Activated CD8-positive, alpha-beta T cell treated with anti-CD3 and anti-CD28 coated beads for 36 hours (primary cell): ENCODE results near the gene CDH23. TPM values are rescaled to one million over a fixed set of nuclear protein-coding genes. Genes with fewer than 3 reads are reported as not detected.

Experiments used
- ATAC-seq: fragments of 200-7000 bp; cut with Tn5 transposase; one replicate; pipeline ENCODE4 v1.10.0; 2021; ENCODE audit warnings: mild to moderate bottlenecking, moderate library complexity
- CTCF ChIA-PET: fragments of 350-600 bp; sonication (Branson Sonifier 250); formaldehyde crosslinking; loops from one replicate; lab custom pipeline; 2021; ENCODE audit warnings: antibody characterized with exemption; lab: Charles Lee
- POLR2A ChIA-PET: fragments of 350-600 bp; sonication (Branson Sonifier 250); formaldehyde crosslinking; loops from one replicate; lab custom pipeline; 2021; ENCODE audit warnings: antibody characterized with exemption; lab: Charles Lee
- DNase-seq: peaks from one replicate; pipeline ENCODE4 v3.0.0-alpha.2; 2020
- H3K27ac Mint-ChIP-seq: one replicate; pipeline ENCODE4 v1.8.0; 2021; ENCODE audit warnings: mild to moderate bottlenecking, mixed read lengths
- H3K27me3 Mint-ChIP-seq: one replicate; pipeline ENCODE4 v1.8.0; 2021; ENCODE audit warnings: mixed read lengths
- H3K36me3 Mint-ChIP-seq: one replicate; pipeline ENCODE4 v1.8.0; 2021; ENCODE audit warnings: low read depth, mixed read lengths
- H3K4me1 Mint-ChIP-seq: one replicate; pipeline ENCODE4 v1.8.0; 2021; ENCODE audit warnings: low read depth, mixed read lengths
- H3K4me3 Mint-ChIP-seq: one replicate; pipeline ENCODE4 v1.8.0; 2021; ENCODE audit warnings: mild to moderate bottlenecking, moderate library complexity, mixed read lengths
- H3K9me3 Mint-ChIP-seq: one replicate; pipeline ENCODE4 v1.8.0; 2021; ENCODE audit warnings: mixed read lengths
- CTCF ChIP-seq: fragments of 200-600 bp; IDR thresholded peaks from one replicate; pipeline ENCODE4 v1.8.0; 2022; ENCODE audit warnings: antibody characterized with exemption, mild to moderate bottlenecking
- intact Hi-C: fragments of 100-400 bp; cut with micrococcal nuclease; formaldehyde crosslinking; loops from one replicate; pipeline ENCODE4 v1.10.0; 2022
- total RNA-seq, 2 experiments: library from RNA; stranded (reverse); gene quantifications; one replicate each; pipeline ENCODE4 v1.2.3, GENCODE V29; 2021

CDH23 gene
- total RNA-seq, 2 experiments from 2014 or later = 2.4 to 2.7 TPM

- ChIA-PET CTCF (no interaction called here), POLR2A (no interaction called here)
- Mint-ChIP-seq H3K4me1 (no peaks in the 10 kb centered on the region), H3K27me3 (no peaks in the 10 kb centered on the region), H3K4me3 (no peak overlapping the region), H3K36me3 (no peaks in the 10 kb centered on the region), H3K27ac (no peak overlapping the region), H3K9me3 (no peaks in the 10 kb centered on the region)
- ATAC-seq (no peak), DNase-seq (no peak)
- no peak for TF ChIP-seq CTCF
- intact Hi-C loops = no loop called here
Measured at GRCh38 chr10:71650397-71650796, 253.7 kb downstream of the CDH23 start.

GRCh38 chr10:71651428-71651827 lies 254.7 kb downstream of the CDH23 start:
- no peak for DNase-seq
- POLR2A ChIA-PET = interaction anchor here (0.7 kb wide), 1 partner anchor 274 kb away, joined by 3 read pairs; no protein-coding TSS in a partner anchor
- H3K4me3 Mint-ChIP-seq = no peak overlapping the region
- H3K27ac Mint-ChIP-seq = no peak overlapping the region
- no peaks in the 10 kb centered on the region for H3K36me3 Mint-ChIP-seq
- intact Hi-C loops = no loop called here
- H3K4me1 Mint-ChIP-seq = no peaks in the 10 kb centered on the region
- CTCF ChIA-PET = interaction anchor here (0.7 kb wide), 1 partner anchor 57 kb away, joined by 3 read pairs; no protein-coding TSS in a partner anchor
- no peak for ATAC-seq
- H3K9me3 Mint-ChIP-seq = no peaks in the 10 kb centered on the region
- no peak for TF ChIP-seq CTCF
- no peaks in the 10 kb centered on the region for H3K27me3 Mint-ChIP-seq

- ATAC-seq (no peak), DNase-seq (no peak)
- H3K9me3 Mint-ChIP-seq = no peaks in the 10 kb centered on the region
- H3K27ac Mint-ChIP-seq = no peak overlapping the region
- no peak for TF ChIP-seq CTCF
- H3K27me3 Mint-ChIP-seq = no peaks in the 10 kb centered on the region
- H3K4me3 Mint-ChIP-seq = no peak overlapping the region
- intact Hi-C loops = no loop called here
- no peaks in the 10 kb centered on the region for H3K36me3 Mint-ChIP-seq
- no peaks in the 10 kb centered on the region for H3K4me1 Mint-ChIP-seq
- ChIA-PET CTCF (interaction anchor here (0.7 kb wide), 1 partner anchor 57 kb away, joined by 3 read pairs; no protein-coding TSS in a partner anchor), POLR2A (no interaction called here)
Measured at GRCh38 chr10:71651928-71652327, 255.2 kb downstream of the CDH23 start.

GRCh38 chr10:71653044-71653443 lies 256.3 kb downstream of the CDH23 start:
- H3K27me3 Mint-ChIP-seq = no peaks in the 10 kb centered on the region

More at GRCh38 chr10:71653044-71653443, 256.3 kb downstream of the CDH23 start:
- Mint-ChIP-seq H3K9me3 (no peaks in the 10 kb centered on the region), H3K27ac (no peak overlapping the region), H3K4me1 (no peaks in the 10 kb centered on the region), H3K36me3 (no peaks in the 10 kb centered on the region), H3K4me3 (no peak overlapping the region)
- intact Hi-C loops = no loop called here
- ChIA-PET CTCF (interaction anchor here (1.2 kb wide), 1 partner anchor 44 kb away, joined by 3 read pairs; no protein-coding TSS in a partner anchor), POLR2A (no interaction called here)
- no peak for TF ChIP-seq CTCF
- ATAC-seq = no peak
- DNase-seq = no peak
